Measurements from ENCODE around the gene PRDM11. TPM values are rescaled to one million over a fixed set of nuclear protein-coding genes. Genes with fewer than 3 reads are reported as not detected.

Gene PRDM11
- total and polyA plus RNA-seq, 10 of the 15 experiments (the other 5 are each of a cell fraction or from before 2014, with no cell fraction given), result 0.03 to 2.4 (median 0.53) TPM

GRCh38 chr11:45274206-45274605 is 127.8 kb downstream of the PRDM11 start (continued):
- TF ChIP-seq SMC3 (IDR thresholded peaks at IDR 0.05; ENCODE audit: borderline replicate concordance, low read length) (no peak), BCL11A (IDR thresholded peaks at IDR 0.05; ENCODE audit: low read depth, low read length) (no peak), MXI1 (IDR thresholded peaks at IDR 0.05; ENCODE audit: low read depth, low read length) (no peak), ZNF274 (IDR thresholded peaks at IDR 0.05; ENCODE audit: insufficient read depth, insufficient read length) (no peak), IRF3 (IDR thresholded peaks at IDR 0.05) (no peak)
- TF ChIP-seq, protein P1, sequence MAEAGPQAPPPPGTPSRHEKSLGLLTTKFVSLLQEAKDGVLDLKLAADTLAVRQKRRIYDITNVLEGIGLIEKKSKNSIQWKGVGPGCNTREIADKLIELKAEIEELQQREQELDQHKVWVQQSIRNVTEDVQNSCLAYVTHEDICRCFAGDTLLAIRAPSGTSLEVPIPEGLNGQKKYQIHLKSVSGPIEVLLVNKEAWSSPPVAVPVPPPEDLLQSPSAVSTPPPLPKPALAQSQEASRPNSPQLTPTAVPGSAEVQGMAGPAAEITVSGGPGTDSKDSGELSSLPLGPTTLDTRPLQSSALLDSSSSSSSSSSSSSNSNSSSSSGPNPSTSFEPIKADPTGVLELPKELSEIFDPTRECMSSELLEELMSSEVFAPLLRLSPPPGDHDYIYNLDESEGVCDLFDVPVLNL (IDR thresholded peaks at IDR 0.05; ENCODE audit: low read depth, low read length), result no peak
- TF ChIP-seq, protein P2, sequence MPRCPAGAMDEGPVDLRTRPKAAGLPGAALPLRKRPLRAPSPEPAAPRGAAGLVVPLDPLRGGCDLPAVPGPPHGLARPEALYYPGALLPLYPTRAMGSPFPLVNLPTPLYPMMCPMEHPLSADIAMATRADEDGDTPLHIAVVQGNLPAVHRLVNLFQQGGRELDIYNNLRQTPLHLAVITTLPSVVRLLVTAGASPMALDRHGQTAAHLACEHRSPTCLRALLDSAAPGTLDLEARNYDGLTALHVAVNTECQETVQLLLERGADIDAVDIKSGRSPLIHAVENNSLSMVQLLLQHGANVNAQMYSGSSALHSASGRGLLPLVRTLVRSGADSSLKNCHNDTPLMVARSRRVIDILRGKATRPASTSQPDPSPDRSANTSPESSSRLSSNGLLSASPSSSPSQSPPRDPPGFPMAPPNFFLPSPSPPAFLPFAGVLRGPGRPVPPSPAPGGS (IDR thresholded peaks at IDR 0.05; ENCODE audit: borderline replicate concordance, insufficient read depth, low read depth, low read length, poor library complexity, severe bottlenecking), result no peak

DNA sequence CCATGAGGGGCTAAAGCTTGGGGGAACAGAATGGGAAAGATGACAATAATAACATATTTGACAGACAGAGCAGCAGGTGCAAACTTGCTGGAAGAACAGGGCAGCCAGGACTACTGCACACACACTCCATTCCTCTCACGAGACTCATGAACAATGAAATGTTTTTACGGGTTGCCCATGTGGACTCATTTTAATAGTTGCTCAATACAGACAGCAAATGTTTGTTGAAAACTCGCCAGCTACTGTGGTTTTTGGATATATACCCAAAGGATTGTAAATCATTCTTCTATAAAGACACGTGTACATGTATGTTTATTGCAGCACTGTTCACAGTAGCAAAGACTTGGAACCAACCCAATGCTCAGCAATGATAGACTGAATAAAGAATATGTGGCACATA is 129.4 kb downstream of the PRDM11 start:
- H3K4me3 ChIP-seq, result no peak overlapping the region
- ChIA-PET POLR2A (no interaction called here), SMC1A (ENCODE audit: uncharacterized antibody, unreplicated experiment) (no interaction called here), RAD21 (ENCODE audit: unreplicated experiment) (no interaction called here), CTCF (no interaction called here)
- H2AFZ ChIP-seq (ENCODE audit: control insufficient read depth, low read depth, low read length), result no peak overlapping the region
- H3K9ac ChIP-seq (ENCODE audit: control insufficient read depth, insufficient read depth, low read length), result no peak overlapping the region
- H3K9me3 ChIP-seq (replicated peaks; ENCODE audit: control insufficient read depth, insufficient read depth, low read length), result 0 out of 3 replicates have a peak, but pooled peaks cover 2% of the 10 kb centered on the region
- no peaks in the 10 kb centered on the region for H4K20me1 ChIP-seq (ENCODE audit: control insufficient read depth, insufficient read depth)
- WGBS (ENCODE audit: insufficient coverage, insufficient replicate concordance, low lambda C conversion rate, missing lambda C conversion rate), result 9% methylated on average over 4 of the region's 4 CpGs
- BruUV-seq (replicated peaks), result no TSS peak
- intact Hi-C loops (cut with micrococcal nuclease; ENCODE audit: unreplicated experiment) (no loop called here), in situ Hi-C loops (cut with MboI) (no loop called here)
- no peak for DNase-seq (ENCODE audit: low read depth, low spot score)
- no peak overlapping the region for H3K27ac ChIP-seq (ENCODE audit: control insufficient read depth, insufficient read depth)
- H3K4me2 ChIP-seq (ENCODE audit: control insufficient read depth, insufficient read depth), result no peak overlapping the region
- H3K27me3 ChIP-seq (replicated peaks in 1 of 2; ENCODE audit: control insufficient read depth in 2 of 2, insufficient read depth in 2 of 2, low read length in 1 of 2), result no peaks in the 10 kb centered on the region
- FAIRE-seq, result no peak
- ATAC-seq, result no peak
- no peaks in the 10 kb centered on the region for H3K36me3 ChIP-seq (ENCODE audit: control insufficient read depth in 2 of 2, insufficient read depth in 2 of 2, low read length in 1 of 2)
- H3K4me1 ChIP-seq (ENCODE audit: control insufficient read depth, insufficient read depth, low read length), result no peaks in the 10 kb centered on the region
- no peaks in the 10 kb centered on the region for H3K79me2 ChIP-seq (ENCODE audit: control insufficient read depth, insufficient read depth, low read length)
- TF ChIP-seq GATAD2B (conservative IDR thresholded peaks at IDR 0.05; ENCODE audit: low read depth), result no peak
- TF ChIP-seq NFXL1 (IDR thresholded peaks at IDR 0.05; ENCODE audit: borderline replicate concordance), result no peak
- no peak for TF ChIP-seq MYB (IDR thresholded peaks at IDR 0.05; ENCODE audit: borderline replicate concordance, low read depth, low read length)
- TF ChIP-seq SUPT20H (IDR thresholded peaks at IDR 0.05; ENCODE audit: borderline replicate concordance, control insufficient read depth, low read depth, low read length), result no peak
- TF ChIP-seq SREBF2 (IDR thresholded peaks at IDR 0.05; ENCODE audit: low read length), result no peak
- TF ChIP-seq, protein P3, sequence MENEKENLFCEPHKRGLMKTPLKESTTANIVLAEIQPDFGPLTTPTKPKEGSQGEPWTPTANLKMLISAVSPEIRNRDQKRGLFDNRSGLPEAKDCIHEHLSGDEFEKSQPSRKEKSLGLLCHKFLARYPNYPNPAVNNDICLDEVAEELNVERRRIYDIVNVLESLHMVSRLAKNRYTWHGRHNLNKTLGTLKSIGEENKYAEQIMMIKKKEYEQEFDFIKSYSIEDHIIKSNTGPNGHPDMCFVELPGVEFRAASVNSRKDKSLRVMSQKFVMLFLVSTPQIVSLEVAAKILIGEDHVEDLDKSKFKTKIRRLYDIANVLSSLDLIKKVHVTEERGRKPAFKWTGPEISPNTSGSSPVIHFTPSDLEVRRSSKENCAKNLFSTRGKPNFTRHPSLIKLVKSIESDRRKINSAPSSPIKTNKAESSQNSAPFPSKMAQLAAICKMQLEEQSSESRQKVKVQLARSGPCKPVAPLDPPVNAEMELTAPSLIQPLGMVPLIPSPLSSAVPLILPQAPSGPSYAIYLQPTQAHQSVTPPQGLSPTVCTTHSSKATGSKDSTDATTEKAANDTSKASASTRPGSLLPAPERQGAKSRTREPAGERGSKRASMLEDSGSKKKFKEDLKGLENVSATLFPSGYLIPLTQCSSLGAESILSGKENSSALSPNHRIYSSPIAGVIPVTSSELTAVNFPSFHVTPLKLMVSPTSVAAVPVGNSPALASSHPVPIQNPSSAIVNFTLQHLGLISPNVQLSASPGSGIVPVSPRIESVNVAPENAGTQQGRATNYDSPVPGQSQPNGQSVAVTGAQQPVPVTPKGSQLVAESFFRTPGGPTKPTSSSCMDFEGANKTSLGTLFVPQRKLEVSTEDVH (IDR thresholded peaks at IDR 0.05; ENCODE audit: low read depth, partially characterized antibody), result no peak
- TF ChIP-seq SMC3 (IDR thresholded peaks at IDR 0.05; ENCODE audit: borderline replicate concordance, low read length), result no peak
- TF ChIP-seq, protein P4, sequence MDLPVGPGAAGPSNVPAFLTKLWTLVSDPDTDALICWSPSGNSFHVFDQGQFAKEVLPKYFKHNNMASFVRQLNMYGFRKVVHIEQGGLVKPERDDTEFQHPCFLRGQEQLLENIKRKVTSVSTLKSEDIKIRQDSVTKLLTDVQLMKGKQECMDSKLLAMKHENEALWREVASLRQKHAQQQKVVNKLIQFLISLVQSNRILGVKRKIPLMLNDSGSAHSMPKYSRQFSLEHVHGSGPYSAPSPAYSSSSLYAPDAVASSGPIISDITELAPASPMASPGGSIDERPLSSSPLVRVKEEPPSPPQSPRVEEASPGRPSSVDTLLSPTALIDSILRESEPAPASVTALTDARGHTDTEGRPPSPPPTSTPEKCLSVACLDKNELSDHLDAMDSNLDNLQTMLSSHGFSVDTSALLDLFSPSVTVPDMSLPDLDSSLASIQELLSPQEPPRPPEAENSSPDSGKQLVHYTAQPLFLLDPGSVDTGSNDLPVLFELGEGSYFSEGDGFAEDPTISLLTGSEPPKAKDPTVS (IDR thresholded peaks at IDR 0.05; ENCODE audit: low read depth, low read length), result no peak
- no peak for TF ChIP-seq YY1 (IDR thresholded peaks at IDR 0.05; ENCODE audit: low read depth, low read length)
- no peak for TF ChIP-seq SPI1 (IDR thresholded peaks at IDR 0.05; ENCODE audit: borderline replicate concordance, insufficient read depth, low read depth, low read length)
